NT2/D1 (cell line): ENCODE measurements around the gene USP12.

Experiments used
- DNase-seq: peaks from one replicate; pipeline ENCODE4 v3.0.0-alpha.2; 2011; ENCODE audit warnings: low read depth, low spot score
- H3K27me3 ChIP-seq: 2 replicates; pipeline ENCODE4 v1.6.0; 2011; ENCODE audit warnings: mild to moderate bottlenecking; ENCODE audit not compliant: insufficient read length, insufficient read depth
- H3K36me3 ChIP-seq: 2 replicates; pipeline ENCODE4 v1.6.1; 2011; ENCODE audit warnings: mild to moderate bottlenecking, low read length, mixed read lengths; ENCODE audit not compliant: insufficient read depth, insufficient read length
- H3K4me1 ChIP-seq: 2 replicates; pipeline ENCODE4 v1.5.1; 2011; ENCODE audit not compliant: insufficient read depth, insufficient read length
- H3K4me3 ChIP-seq: 2 replicates; pipeline ENCODE4 v1.5.1; 2011; ENCODE audit warnings: low read depth; ENCODE audit not compliant: insufficient read length
- H3K9ac ChIP-seq: 2 replicates; pipeline ENCODE4 v1.6.0; 2011; ENCODE audit warnings: low read depth; ENCODE audit not compliant: insufficient read length
- H3K9me3 ChIP-seq: 2 replicates; pipeline ENCODE4 v1.5.1; 2011; ENCODE audit warnings: mild to moderate bottlenecking, low read length; ENCODE audit not compliant: insufficient read depth
- SUZ12 ChIP-seq: IDR thresholded peaks from 2 replicates; pipeline ENCODE4 v1.6.1; 2011; ENCODE audit not compliant: insufficient read length, insufficient read depth; ENCODE audit errors: extremely low read depth
- YY1 ChIP-seq: IDR thresholded peaks from 2 replicates; pipeline ENCODE4 v1.6.1; 2011; ENCODE audit not compliant: insufficient read length, insufficient read depth
- ZNF274 ChIP-seq: IDR thresholded peaks from 2 replicates; pipeline ENCODE4 v1.6.1; 2011; ENCODE audit warnings: mild to moderate bottlenecking, low read depth, low read length

USP12 gene

DNA sequence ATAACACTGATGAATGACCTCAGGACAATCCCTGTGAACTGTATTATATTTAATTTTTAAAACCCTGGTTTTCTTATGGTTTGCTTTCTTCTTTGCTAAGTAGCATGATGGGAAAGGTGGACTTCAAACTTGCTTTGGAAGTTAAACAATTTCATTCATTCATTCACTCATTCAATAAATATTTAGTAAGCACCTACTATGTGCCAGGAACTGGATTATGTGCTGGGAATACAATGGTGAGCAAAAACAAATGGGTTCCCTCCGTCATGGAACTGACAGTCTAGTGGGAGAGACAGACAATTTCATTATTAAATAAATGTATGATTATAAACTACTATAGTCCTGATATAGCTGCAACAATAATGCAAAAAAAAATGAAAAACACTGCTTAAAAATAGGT is 70.3 kb downstream of the USP12 start:
- no peaks in the 10 kb centered on the region for H3K4me1 ChIP-seq
- peaks cover 33% of the 10 kb centered on the region for H3K36me3 ChIP-seq

DNA sequence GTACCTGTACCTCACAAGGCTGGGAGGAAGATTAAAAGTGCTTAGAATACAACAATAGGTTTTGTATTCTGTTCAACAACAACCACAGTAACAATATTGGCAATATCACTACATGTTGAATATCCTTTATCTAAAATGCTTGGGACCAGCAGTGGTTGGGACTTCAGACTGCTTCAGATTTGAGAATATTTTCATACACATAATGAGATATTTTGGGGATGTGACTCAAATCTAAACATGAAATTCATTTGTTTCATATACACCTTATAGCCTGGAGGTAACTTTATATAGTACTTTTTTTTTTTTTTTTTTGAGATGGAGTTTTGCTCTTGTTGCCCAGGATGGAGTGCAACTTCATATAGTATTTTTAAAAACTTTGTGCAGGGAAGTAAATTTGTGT is 73.9 kb downstream of the USP12 start:
- Histone ChIP-seq H3K9ac (no peak overlapping the region), H3K36me3 (peaks cover 29% of the 10 kb centered on the region), H3K27me3 (no peaks in the 10 kb centered on the region), H3K4me1 (no peaks in the 10 kb centered on the region), H3K9me3 (no peaks in the 10 kb centered on the region), H3K4me3 (no peak overlapping the region)
- no peak for DNase-seq
- TF ChIP-seq ZNF274 (no peak), YY1 (no peak), SUZ12 (no peak)

More for the DNA sequence above, 70.3 kb downstream of the USP12 start:
- no peaks in the 10 kb centered on the region for H3K9me3 ChIP-seq
- TF ChIP-seq ZNF274 (no peak), SUZ12 (no peak), YY1 (no peak)
- no peaks in the 10 kb centered on the region for H3K27me3 ChIP-seq
- no peak for DNase-seq
- no peak overlapping the region for H3K9ac ChIP-seq
- no peak overlapping the region for H3K4me3 ChIP-seq

DNA sequence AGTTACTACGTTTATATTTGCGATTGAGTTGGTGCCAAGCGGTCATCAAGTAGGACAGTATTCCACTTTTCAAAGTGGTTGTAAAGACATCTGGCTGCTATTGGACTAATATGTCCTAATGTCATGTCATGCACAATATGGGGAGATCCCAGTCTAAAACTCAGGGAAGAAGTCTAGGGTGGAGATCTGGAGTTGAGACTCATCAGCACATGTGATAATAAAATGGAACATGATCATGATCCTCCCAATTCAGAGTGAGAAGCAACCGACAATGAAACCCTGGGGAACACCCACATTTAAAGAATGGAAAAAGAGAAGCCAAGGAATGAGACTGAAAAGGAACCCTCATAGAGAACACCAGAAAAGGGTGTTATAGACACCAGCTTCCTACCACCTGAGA is 80.2 kb downstream of the USP12 start:
- peaks cover 30% of the 10 kb centered on the region for H3K36me3 ChIP-seq
- no peaks in the 10 kb centered on the region for H3K4me1 ChIP-seq
- TF ChIP-seq SUZ12 (no peak), ZNF274 (no peak), YY1 (no peak)
- no peak for DNase-seq
- no peaks in the 10 kb centered on the region for H3K27me3 ChIP-seq
- no peaks in the 10 kb centered on the region for H3K9me3 ChIP-seq
- H3K4me3 ChIP-seq, result no peak overlapping the region
- no peak overlapping the region for H3K9ac ChIP-seq

DNA sequence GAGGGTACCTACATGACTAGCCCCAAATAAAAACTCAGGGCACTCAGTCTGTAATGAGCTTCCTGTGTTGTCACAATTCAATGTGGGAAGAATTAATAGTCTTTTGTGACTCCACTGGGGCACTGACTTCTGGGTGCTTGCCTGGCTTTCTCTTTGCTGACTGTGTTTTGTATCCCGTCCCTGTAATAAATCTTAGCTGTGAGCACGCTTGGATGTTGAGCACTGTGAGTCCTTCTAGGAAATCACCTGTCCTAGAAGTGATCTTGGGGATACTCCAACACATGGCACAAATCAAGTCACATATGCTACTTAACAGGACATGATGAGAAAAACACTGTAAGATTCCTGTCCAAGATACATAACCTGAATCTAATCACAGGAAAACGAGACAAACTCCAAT is 83.0 kb downstream of the USP12 start:
- no peaks in the 10 kb centered on the region for H3K4me1 ChIP-seq
- H3K27me3 ChIP-seq, result no peaks in the 10 kb centered on the region
- no peaks in the 10 kb centered on the region for H3K9me3 ChIP-seq
- DNase-seq, result no peak
- no peak overlapping the region for H3K9ac ChIP-seq
- no peak overlapping the region for H3K4me3 ChIP-seq
- H3K36me3 ChIP-seq, result peaks cover 14% of the 10 kb centered on the region
- TF ChIP-seq ZNF274 (no peak), SUZ12 (no peak), YY1 (no peak)

DNA sequence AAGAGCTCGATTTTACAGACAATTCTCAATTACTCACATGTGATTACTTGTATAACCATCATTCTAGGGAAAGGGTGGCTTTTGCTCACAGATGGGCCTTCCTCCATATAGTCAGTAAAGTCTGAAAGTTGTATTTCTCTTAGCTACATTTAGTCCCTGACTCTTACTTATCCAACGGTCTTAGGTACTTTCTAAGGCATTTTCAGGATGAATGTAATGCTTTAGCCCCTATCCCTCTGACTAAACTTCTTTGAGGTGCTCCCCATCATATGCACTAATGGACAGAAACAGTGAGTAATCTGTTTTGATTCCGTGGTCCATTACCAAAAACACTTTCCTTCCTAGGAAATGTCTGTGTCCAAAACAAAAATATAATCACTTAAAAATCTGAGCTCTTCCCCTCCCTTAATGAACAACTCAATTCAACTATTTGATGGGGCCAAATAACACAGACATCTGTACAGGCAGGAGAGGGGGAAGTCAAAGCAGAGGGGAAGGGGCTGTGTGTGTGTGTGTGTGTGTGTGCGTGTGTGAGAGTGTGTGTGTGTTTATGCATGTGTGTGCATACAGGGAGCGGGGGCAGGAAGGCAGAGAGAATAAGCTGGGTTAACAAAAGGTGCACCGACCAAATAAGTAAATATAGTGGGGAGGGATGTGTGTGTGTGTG is 84.9 kb downstream of the USP12 start:
- Histone ChIP-seq H3K9ac (no peak overlapping the region), H3K9me3 (no peaks in the 10 kb centered on the region), H3K4me3 (no peak overlapping the region), H3K4me1 (no peaks in the 10 kb centered on the region), H3K36me3 (peaks cover 17% of the 10 kb centered on the region), H3K27me3 (no peaks in the 10 kb centered on the region)
- TF ChIP-seq YY1 (no peak), SUZ12 (no peak), ZNF274 (no peak)
- no peak for DNase-seq

DNA sequence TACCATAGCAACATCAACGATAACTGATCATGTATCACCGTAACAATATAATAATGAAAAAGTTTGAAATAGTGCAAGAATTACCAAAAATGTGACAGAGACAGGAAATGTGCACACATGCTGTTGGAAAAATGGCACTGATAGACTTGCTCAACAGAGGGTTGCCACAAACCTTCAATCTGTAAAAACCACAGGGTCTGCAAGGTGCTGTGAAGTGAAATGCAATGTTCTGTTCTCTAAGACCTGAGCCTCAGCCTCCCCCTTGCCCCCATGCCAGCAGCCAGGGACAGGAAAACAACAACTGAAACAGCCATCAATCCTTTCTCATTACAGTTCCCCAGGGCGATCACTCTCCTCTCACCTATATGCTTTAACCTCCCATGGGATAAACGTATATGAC is 88.4 kb downstream of the USP12 start:
- peaks cover 17% of the 10 kb centered on the region for H3K36me3 ChIP-seq
- H3K4me1 ChIP-seq, result no peaks in the 10 kb centered on the region
- no peak for DNase-seq
- no peaks in the 10 kb centered on the region for H3K9me3 ChIP-seq
- H3K27me3 ChIP-seq, result no peaks in the 10 kb centered on the region
- no peak overlapping the region for H3K9ac ChIP-seq
- no peak for TF ChIP-seq YY1
- no peak for TF ChIP-seq ZNF274
- TF ChIP-seq SUZ12, result no peak
- no peak overlapping the region for H3K4me3 ChIP-seq

DNA sequence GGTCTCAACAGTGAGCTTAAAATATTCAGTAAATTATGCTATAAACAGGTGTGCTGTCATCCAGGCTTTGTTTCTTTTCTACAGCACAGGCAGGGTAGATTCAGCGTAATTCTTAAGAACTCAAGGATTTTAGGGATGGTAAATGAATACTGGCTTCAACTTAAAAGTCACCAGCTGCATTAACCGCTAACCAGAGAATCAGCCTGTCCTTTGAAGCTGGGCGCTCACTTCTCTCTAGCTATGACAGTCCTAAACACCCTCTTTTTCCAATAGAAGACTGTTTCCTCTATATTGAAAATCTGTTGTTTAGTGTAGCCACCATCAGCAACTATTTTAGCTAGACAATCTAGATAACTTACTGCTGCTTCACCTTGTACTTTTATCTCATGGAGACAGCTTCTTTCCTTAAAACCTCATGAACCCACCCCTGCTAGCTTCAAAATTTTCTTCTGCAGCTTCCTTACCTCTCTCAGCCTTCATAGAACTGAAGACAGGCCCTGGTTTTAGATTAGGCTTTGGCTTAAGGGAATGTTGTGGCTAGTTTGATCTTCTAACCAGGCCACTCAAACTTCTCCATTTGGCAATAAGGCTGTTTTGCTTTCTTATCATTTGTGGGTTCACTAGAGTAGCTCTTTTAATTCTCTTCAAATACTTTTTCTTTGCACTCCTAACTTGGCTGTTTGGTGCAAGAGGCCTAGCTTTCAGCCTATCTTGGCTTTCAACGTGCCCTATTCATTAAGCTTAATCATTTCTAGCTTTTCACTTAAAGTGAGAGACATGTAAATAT is 89.5 kb downstream of the USP12 start:
- DNase-seq, result no peak
- Histone ChIP-seq H3K4me1 (no peaks in the 10 kb centered on the region), H3K9me3 (no peaks in the 10 kb centered on the region), H3K9ac (no peak overlapping the region), H3K36me3 (peaks cover 11% of the 10 kb centered on the region), H3K4me3 (no peak overlapping the region), H3K27me3 (no peaks in the 10 kb centered on the region)
- TF ChIP-seq ZNF274 (no peak), YY1 (no peak), SUZ12 (no peak)
